Esophagus squamous epithelium (tissue), 4 donors: ENCODE data around the gene PTPRT.

ENCODE experiments used
- CTCF ChIP-seq, 6 experiments: fragments of 450-650 bp in 4 of 6; fragments of 200-600 bp in 2 of 6; sonication (generic) in 2 of 6; IDR thresholded peaks; one replicate each; pipeline ENCODE4 v1.5.1; 2016 to 2019; ENCODE audit warnings: antibody characterized with exemption in 6 of 6, mild to moderate bottlenecking in 4 of 6, moderate library complexity in 4 of 6
- POLR2A ChIP-seq, 4 donors: fragments of 450-650 bp; IDR thresholded peaks; one replicate each; pipeline ENCODE4 v1.6.1; 2017; ENCODE audit warnings: antibody characterized with exemption in 4 of 4, mild to moderate bottlenecking in 4 of 4, moderate library complexity in 3 of 4

DNA sequence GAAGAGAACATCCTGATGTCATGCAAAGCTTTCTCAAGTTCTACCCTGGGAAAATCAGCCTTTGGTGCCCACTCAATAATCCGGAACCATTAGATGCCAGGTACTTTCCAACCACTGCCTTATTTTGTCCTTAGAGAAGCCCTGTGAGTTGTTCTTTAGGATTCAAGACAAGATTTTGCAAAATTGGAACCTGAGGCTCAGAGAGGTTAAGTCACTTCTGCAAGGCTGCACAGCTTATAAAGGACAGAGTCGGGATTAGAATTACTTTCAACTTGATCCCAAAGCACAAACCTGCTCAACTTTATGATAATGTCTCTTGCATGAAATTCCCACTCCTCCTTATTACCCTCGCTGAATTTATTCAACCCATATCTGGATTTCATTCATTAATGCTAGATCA, 287.2 kb downstream of the PTPRT start:
- no peak for TF ChIP-seq POLR2A (IDR thresholded peaks at IDR 0.05)
- no peak for TF ChIP-seq CTCF (IDR thresholded peaks at IDR 0.05)
